Measurements from ENCODE around the gene PDZRN3.

The PDZRN3 gene

DNA sequence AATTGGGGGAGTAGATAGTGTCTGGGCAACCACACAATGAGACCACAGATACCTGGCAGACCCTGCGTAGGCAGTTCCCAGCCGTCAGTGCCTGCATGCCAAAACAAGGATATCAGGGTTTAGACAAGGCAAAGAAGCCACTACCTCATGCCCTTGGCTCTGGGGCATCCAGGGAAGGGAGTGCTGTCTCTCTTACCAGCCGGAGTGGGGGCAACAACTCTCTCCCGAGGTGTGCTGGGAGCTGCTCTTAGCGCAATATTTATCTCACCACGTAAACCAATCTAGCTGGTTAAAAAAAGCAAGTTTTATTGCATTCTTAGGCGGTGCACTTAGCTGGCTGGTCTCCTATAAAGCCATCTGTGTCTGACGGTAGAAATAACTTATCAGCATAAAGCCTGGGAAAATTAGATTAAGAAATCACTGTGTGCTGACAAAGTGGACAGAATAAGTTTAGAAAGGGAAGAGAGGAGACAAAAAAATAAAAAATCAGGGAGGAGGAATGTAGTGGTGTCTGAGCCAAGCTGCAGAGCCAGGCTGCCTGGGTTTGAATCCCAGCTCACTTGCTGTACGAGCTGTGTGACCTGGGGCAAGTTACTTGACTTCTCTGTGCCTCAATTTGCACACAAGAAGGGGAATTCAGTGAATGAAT, 273.2 kb downstream of the PDZRN3 start:
- DNase-seq (ENCODE audit: low read depth in 4 of 4, low spot score in 1 of 4) = no peak

DNA sequence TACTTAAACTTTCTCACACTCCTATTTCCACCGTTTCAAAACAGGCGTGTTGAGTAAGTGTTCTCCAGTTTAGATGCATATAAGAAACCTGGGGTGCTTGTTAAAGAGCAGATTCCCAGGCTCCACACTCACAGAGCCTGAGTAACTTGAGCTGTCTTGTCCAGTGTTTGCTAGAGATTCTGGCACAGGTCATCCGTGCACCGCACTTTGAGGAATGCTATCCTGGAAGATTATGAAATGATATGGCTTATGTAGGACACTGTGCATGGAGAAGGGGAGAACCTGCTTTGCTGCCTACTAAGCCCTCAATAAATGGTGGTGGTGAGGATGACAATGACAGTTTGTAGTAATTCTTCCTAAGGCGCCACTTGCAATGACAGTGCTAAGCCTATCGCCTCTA, 273.7 kb downstream of the PDZRN3 start:
- DNase-seq (ENCODE audit: low read depth in 4 of 4, low spot score in 1 of 4) = no peak

DNA sequence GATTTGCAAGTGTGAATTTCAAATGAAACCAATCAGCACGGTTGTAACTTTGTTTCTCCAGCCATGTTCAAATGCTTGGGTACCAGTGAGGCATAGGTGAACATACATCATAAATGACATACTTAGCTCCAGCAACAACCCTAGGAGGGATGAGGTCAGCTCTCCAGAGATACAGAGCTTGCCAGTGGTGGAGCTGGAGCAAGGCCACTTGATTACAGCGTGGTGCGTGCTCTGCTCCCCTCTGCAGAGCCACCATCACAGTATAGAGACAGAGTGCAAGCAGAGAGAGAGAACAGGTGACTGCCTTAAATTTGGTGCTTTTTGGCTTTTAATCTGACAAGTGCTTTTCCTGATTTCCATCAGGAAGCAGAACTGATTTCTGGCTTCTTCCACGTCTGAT, 275.1 kb downstream of the PDZRN3 start:
- no peak for DNase-seq (ENCODE audit: low read depth in 4 of 4, low spot score in 1 of 4)

DNA sequence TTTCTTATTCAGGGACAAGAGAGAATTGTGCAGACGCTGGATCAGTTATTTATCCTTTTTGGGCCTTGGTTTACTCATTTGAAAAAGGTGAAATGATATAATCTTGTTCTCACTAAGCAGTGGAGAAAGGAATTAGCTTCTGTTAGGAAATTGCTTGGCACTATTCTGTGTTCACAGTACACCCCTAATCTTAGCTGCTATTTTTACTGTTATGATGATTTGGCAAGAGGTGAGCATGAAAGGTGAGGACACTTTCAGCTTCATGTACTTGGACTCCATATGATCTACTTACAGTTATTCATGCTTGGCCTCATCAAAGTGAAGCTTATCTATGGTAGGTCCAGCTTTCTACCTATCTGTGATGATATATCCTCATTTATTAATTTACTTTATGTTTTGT, 282.7 kb downstream of the PDZRN3 start:
- no peak for DNase-seq (ENCODE audit: low read depth in 4 of 4, low spot score in 1 of 4)

DNA sequence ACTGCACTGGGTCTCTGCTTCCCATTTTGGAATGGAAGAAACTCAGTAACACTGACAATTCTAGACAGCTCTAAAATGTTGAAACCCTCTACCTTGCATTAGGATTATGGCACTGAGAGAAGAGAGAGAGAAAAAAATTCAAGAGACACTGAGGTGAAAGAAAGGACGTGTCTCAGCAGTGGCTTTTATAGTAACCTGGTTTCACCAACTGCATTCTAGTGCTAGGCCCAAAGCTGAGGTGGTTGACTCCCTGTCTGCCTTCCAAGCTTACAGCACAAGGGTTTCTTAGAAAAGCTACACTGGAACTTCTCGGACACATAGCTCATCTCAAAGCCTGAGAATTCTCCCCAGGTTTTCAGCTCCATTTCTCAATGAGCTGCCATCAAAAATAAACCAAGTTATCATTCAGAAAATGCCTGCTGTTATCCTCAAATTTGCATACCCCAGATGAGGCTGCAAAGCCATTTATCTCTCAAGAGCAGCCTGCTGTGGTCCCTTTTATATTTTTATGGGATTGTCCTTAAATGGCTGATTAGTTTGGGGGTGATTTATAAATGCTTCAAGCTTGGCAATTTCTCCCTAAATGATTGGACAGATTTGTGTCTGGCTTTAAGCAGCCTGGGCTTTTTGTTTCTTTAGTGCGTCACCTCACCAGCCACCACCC, 283.3 kb downstream of the PDZRN3 start:
- DNase-seq (ENCODE audit: low read depth in 4 of 4, low spot score in 1 of 4) = no peak

- DNase-seq (ENCODE audit: low read depth in 4 of 4, low spot score in 1 of 4) = no peak
These were observed 292.2 kb downstream of the PDZRN3 start for GRCh38 chr3:73332558-73332957.
